MM.1S (cell line): Measurements from ENCODE around the gene MNAT1.

ENCODE experiments used
- CTCF ChIP-seq: fragments of 300-600 bp; sonication (generic); IDR thresholded peaks from 2 replicates; pipeline ENCODE4 v1.5.1; 2016; ENCODE audit warnings: antibody characterized with exemption, low read length, mixed read lengths
- EZH2 ChIP-seq: fragments of 300-600 bp; sonication (generic); optimal IDR thresholded peaks from 2 replicates; pipeline ENCODE3; 2017; ENCODE audit warnings: low read depth, mild to moderate bottlenecking, antibody characterized with exemption, low read length, mixed read lengths

- no peak for TF ChIP-seq CTCF
- TF ChIP-seq EZH2 = no peak
Measured at GRCh38 chr14:60974090-60974651, 239.6 kb downstream of the MNAT1 start.
